A673 (cell line): ENCODE results near the gene TEX13C. TPM values are rescaled to one million over a fixed set of nuclear protein-coding genes. Genes with fewer than 3 reads are reported as not detected.
A peak's percentile ranks its signal among the peaks of the same experiment; 100 is the strongest.
"Not testable (repeated sequence)": the region's sequence is repeated elsewhere in the genome, so short reads cannot be mapped to it uniquely, and the experiment has no call there.

Experiments used
- BruUV-seq: library from RNA; stranded (reverse); fragments of 400-500 nt; replicated peaks from 2 replicates; lab custom pipeline; 2021; lab: Mats Ljungman, UMichigan
- CTCF ChIA-PET: fragments of 300-600 bp; sonication (Branson Sonifier 250); formaldehyde crosslinking; loops from one replicate; lab custom pipeline; 2022; ENCODE audit warnings: antibody characterized with exemption; lab: Charles Lee
- POLR2A ChIA-PET: fragments of 300-600 bp; sonication (Branson Sonifier 250); formaldehyde crosslinking; loops from one replicate; lab custom pipeline; 2022; ENCODE audit warnings: antibody characterized with exemption; ENCODE audit not compliant: low non-redundant PET; lab: Charles Lee
- DNase-seq: peaks from one replicate; pipeline ENCODE4 v3.0.0-alpha.2; 2015; ENCODE audit warnings: low spot score
- H3K27ac ChIP-seq: fragments of 200-600 bp; sonication (generic); 2 replicates; pipeline ENCODE4 v1.5.1; 2016; ENCODE audit warnings: mixed run types, low read depth, mild to moderate bottlenecking, mixed read lengths, antibody characterized with exemption, low read length; ENCODE audit not compliant: poor library complexity, severe bottlenecking
- H3K27me3 ChIP-seq: fragments of 200-600 bp; sonication (generic); replicated peaks from 2 replicates; pipeline ENCODE4 v1.6.1; 2017; ENCODE audit warnings: mixed run types, low read depth, mild to moderate bottlenecking, mixed read lengths, antibody characterized with exemption, low read length; ENCODE audit not compliant: insufficient read depth, poor library complexity
- H3K36me3 ChIP-seq: fragments of 200-600 bp; sonication (generic); 2 replicates; pipeline ENCODE4 v1.6.1; 2016; ENCODE audit warnings: mixed run types, mild to moderate bottlenecking, mixed read lengths, antibody characterized with exemption, low read length; ENCODE audit not compliant: insufficient read depth, poor library complexity, severe bottlenecking
- H3K4me1 ChIP-seq: fragments of 200-600 bp; sonication (generic); 2 replicates; pipeline ENCODE4 v1.6.1; 2017; ENCODE audit warnings: mixed run types, mild to moderate bottlenecking, mixed read lengths, antibody characterized with exemption, low read length; ENCODE audit not compliant: insufficient read depth, poor library complexity, severe bottlenecking
- H3K4me3 ChIP-seq: fragments of 200-600 bp; sonication (generic); 2 replicates; pipeline ENCODE4 v1.5.1; 2016; ENCODE audit warnings: low read depth, mixed run types, mild to moderate bottlenecking, mixed read lengths, low read length; ENCODE audit not compliant: poor library complexity, severe bottlenecking
- H3K9me3 ChIP-seq: fragments of 200-600 bp; sonication (generic); 2 replicates; pipeline ENCODE4 v1.6.1; 2016; ENCODE audit warnings: mixed run types, low read depth, mild to moderate bottlenecking, mixed read lengths, antibody characterized with exemption, low read length; ENCODE audit not compliant: poor library complexity, severe bottlenecking
- CTCF ChIP-seq: fragments of 300-800, 200-600 bp; sonication (generic); conservative IDR thresholded peaks from 2 replicates; pipeline ENCODE4 v1.5.1; 2017; ENCODE audit warnings: low read depth, mild to moderate bottlenecking, antibody characterized with exemption, low read length, moderate library complexity, mixed read lengths
- EZH2 ChIP-seq: fragments of 200-600 bp; sonication (generic); IDR thresholded peaks from 2 replicates; pipeline ENCODE4 v1.6.1; 2017; ENCODE audit warnings: borderline replicate concordance, low read depth, mild to moderate bottlenecking, mixed read lengths, antibody characterized with exemption, low read length; ENCODE audit not compliant: poor library complexity, severe bottlenecking
- intact Hi-C: fragments of 100-400 bp; cut with micrococcal nuclease; formaldehyde crosslinking; loops from one replicate; pipeline ENCODE4 v1.10.0; 2022; ENCODE audit not compliant: unreplicated experiment
- total RNA-seq: library from RNA; stranded (reverse); gene quantifications from 2 replicates; pipeline ENCODE4 v1.2.3, GENCODE V29; 2021

TEX13C gene
- total RNA-seq, 1 experiment from 2014 or later, result not detected

GRCh38 chrX:125306335-125306866 is 13.3 kb upstream of the TEX13C start:
- POLR2A ChIA-PET, result no interaction called here
- H3K4me3 ChIP-seq, result no peak overlapping the region
- no peaks in the 10 kb centered on the region for H3K27me3 ChIP-seq
- H3K9me3 ChIP-seq, result no peaks in the 10 kb centered on the region
- no peak for DNase-seq
- intact Hi-C loops, result no loop called here
- TF ChIP-seq CTCF (no peak), EZH2 (no peak)
- no peaks in the 10 kb centered on the region for H3K36me3 ChIP-seq
- no peaks in the 10 kb centered on the region for H3K4me1 ChIP-seq
- no peak overlapping the region for H3K27ac ChIP-seq
- BruUV-seq, result no TSS peak
- CTCF ChIA-PET, result no interaction called here

GRCh38 chrX:125308653-125309052 is 11.0 kb upstream of the TEX13C start:
- Histone ChIP-seq H3K9me3 (no peaks in the 10 kb centered on the region), H3K27ac (no peak overlapping the region), H3K4me1 (no peaks in the 10 kb centered on the region), H3K36me3 (no peaks in the 10 kb centered on the region), H3K4me3 (no peak overlapping the region), H3K27me3 (no peaks in the 10 kb centered on the region)
- intact Hi-C loops, result no loop called here
- ChIA-PET CTCF (no interaction called here), POLR2A (no interaction called here)
- TF ChIP-seq CTCF (no peak), EZH2 (no peak)
- no peak for DNase-seq
- no TSS peak for BruUV-seq

GRCh38 chrX:125319166-125319565 is 505 bp upstream of the TEX13C start:
- BruUV-seq, POLR2A ChIA-PET, H3K4me1 ChIP-seq, H3K27me3 ChIP-seq, DNase-seq, H3K9me3 ChIP-seq, CTCF ChIA-PET, H3K27ac ChIP-seq, intact Hi-C loops, H3K4me3 ChIP-seq, H3K36me3 ChIP-seq: not testable (repeated sequence)

- DNase-seq, result peak; percentile 26
- CTCF ChIA-PET, result no interaction called here
Measured at GRCh38 chrX:125322431-125322830, 2.8 kb downstream of the TEX13C start.

More at GRCh38 chrX:125322431-125322830, 2.8 kb downstream of the TEX13C start:
- no TSS peak for BruUV-seq
- H3K27ac ChIP-seq, result no peak overlapping the region
- POLR2A ChIA-PET, result no interaction called here
- no peak overlapping the region for H3K4me3 ChIP-seq
- H3K4me1 ChIP-seq, result no peaks in the 10 kb centered on the region
- no peaks in the 10 kb centered on the region for H3K36me3 ChIP-seq
- H3K9me3 ChIP-seq, result no peaks in the 10 kb centered on the region
- TF ChIP-seq EZH2 (no peak), CTCF (peak; percentile 38)
- H3K27me3 ChIP-seq, result no peaks in the 10 kb centered on the region
- intact Hi-C loops, result loop anchor here (10.0 kb wide), 1 partner anchor 188 kb away; no protein-coding TSS in a partner anchor
